H1 (cell line): ENCODE data around the gene TTC38.

Experiments used
- ATF2 ChIP-seq: IDR thresholded peaks from 2 replicates; pipeline ENCODE4 v1.6.1; 2012; ENCODE audit warnings: low read length, inconsistent platforms
- CHD2 ChIP-seq: IDR thresholded peaks from 2 replicates; pipeline ENCODE4 v1.6.1; 2012; ENCODE audit warnings: low read length, improper control_type of control experiment
- POLR2A ChIP-seq, 2 experiments: IDR thresholded peaks; 1 replicate in 1 of 2; 2 replicates in 1 of 2; pipeline ENCODE4 v1.6.1; 2011; ENCODE audit warnings: low read depth in 2 of 2, low read length in 2 of 2, mild to moderate bottlenecking in 2 of 2; ENCODE audit errors: control extremely low read depth in 1 of 2
- RAD21 ChIP-seq, 2 experiments: IDR thresholded peaks in 1 of 2; conservative IDR thresholded peaks in 1 of 2; 2 replicates each; pipeline ENCODE4 v1.6.1; 2011; ENCODE audit warnings: low read depth in 2 of 2, low read length in 2 of 2, improper control_type of control experiment in 1 of 2, inconsistent platforms in 1 of 2, mild to moderate bottlenecking in 1 of 2, moderate library complexity in 1 of 2
- SIRT6 ChIP-seq: IDR thresholded peaks from one replicate; pipeline ENCODE4 v1.7.1; 2012; ENCODE audit warnings: low read length, inconsistent platforms
- SP1 ChIP-seq: IDR thresholded peaks from 2 replicates; pipeline ENCODE4 v1.6.1; 2011; ENCODE audit warnings: low read depth, low read length
- SP2 ChIP-seq: IDR thresholded peaks from 2 replicates; pipeline ENCODE4 v1.6.1; 2012; ENCODE audit warnings: mild to moderate bottlenecking, low read length, inconsistent platforms
- SP4 ChIP-seq: IDR thresholded peaks from 2 replicates; pipeline ENCODE4 v1.6.1; 2012; ENCODE audit warnings: low read length, inconsistent platforms
- USF2 ChIP-seq: IDR thresholded peaks from 2 replicates; pipeline ENCODE4 v1.6.1; 2011; ENCODE audit warnings: low read length, improper control_type of control experiment
- TF ChIP-seq, protein P1 (sequence below), 3 experiments: IDR thresholded peaks; 1 replicate in 2 of 3; 2 replicates in 1 of 3; pipeline versions ENCODE4 v1.5.1 to v1.6.1; 2011; ENCODE audit warnings: low read length in 3 of 3, mild to moderate bottlenecking in 3 of 3, inconsistent platforms in 2 of 3, low read depth in 1 of 3, moderate library complexity in 1 of 3; ENCODE audit not compliant: insufficient read depth in 1 of 3; ENCODE audit errors: control extremely low read depth in 1 of 3
- TF ChIP-seq, protein P2 (sequence below): IDR thresholded peaks from 2 replicates; pipeline ENCODE4 v1.6.1; 2012; ENCODE audit warnings: inconsistent platforms

DNA sequence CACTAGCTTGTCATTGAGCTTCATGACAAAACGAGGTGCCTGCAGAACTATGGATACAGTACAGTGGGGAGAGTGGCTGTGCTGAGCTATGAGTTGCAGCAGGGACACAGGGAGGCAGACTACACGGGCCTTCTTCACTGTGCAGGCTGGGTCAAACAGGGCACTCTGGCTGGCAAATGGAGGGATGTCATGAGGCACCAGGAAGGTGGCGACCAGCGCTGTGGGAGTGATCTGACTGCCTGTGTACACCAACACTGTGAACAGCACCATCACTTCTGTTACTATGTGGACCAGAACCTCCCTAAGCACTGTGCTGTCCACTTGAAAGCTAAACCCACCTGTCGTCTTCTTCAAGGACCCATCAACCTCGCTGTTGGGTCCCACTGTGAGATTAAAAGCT is 7.8 kb upstream of the TTC38 start:
- TF ChIP-seq, protein P1, sequence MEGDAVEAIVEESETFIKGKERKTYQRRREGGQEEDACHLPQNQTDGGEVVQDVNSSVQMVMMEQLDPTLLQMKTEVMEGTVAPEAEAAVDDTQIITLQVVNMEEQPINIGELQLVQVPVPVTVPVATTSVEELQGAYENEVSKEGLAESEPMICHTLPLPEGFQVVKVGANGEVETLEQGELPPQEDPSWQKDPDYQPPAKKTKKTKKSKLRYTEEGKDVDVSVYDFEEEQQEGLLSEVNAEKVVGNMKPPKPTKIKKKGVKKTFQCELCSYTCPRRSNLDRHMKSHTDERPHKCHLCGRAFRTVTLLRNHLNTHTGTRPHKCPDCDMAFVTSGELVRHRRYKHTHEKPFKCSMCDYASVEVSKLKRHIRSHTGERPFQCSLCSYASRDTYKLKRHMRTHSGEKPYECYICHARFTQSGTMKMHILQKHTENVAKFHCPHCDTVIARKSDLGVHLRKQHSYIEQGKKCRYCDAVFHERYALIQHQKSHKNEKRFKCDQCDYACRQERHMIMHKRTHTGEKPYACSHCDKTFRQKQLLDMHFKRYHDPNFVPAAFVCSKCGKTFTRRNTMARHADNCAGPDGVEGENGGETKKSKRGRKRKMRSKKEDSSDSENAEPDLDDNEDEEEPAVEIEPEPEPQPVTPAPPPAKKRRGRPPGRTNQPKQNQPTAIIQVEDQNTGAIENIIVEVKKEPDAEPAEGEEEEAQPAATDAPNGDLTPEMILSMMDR (IDR thresholded peaks at IDR 0.05; ENCODE audit: control extremely low read depth in 1 of 3, insufficient read depth in 1 of 3, low read depth in 1 of 3, low read length in 3 of 3), result no peak
- TF ChIP-seq RAD21 (IDR thresholded peaks at IDR 0.05 in 1 of 2, conservative IDR thresholded peaks at IDR 0.05 in 1 of 2; ENCODE audit: low read depth in 2 of 2, low read length in 2 of 2), result no peak
- no peak for TF ChIP-seq SIRT6
- TF ChIP-seq POLR2A (IDR thresholded peaks at IDR 0.05; ENCODE audit: control extremely low read depth in 1 of 2, low read depth in 2 of 2, low read length in 2 of 2), result no peak
- no peak for TF ChIP-seq SP4
- no peak for TF ChIP-seq USF2
- no peak for TF ChIP-seq CHD2
- TF ChIP-seq SP2, result no peak
- no peak for TF ChIP-seq SP1
- TF ChIP-seq, protein P2, sequence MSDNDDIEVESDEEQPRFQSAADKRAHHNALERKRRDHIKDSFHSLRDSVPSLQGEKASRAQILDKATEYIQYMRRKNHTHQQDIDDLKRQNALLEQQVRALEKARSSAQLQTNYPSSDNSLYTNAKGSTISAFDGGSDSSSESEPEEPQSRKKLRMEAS, result no peak
- TF ChIP-seq ATF2, result no peak
